Transverse colon (tissue), 4 donors: ENCODE data around the gene TEX26. TPM values are rescaled to one million over a fixed set of nuclear protein-coding genes. Genes with fewer than 3 reads are reported as not detected.

ENCODE experiments used
- DNase-seq: peaks from one replicate; pipeline ENCODE4 v3.0.0-alpha.2; 2019
- H3K27ac ChIP-seq, 4 donors: fragments of 200-600 bp; sonication (generic); 2 replicates each; pipeline ENCODE4 v1.5.1; 2016 to 2018; ENCODE audit warnings: inconsistent platforms in 4 of 4
- H3K27me3 ChIP-seq: fragments of 200-600 bp; sonication (generic); 2 replicates; pipeline ENCODE4 v1.5.1; 2017; ENCODE audit warnings: inconsistent platforms
- H3K36me3 ChIP-seq, 4 donors: fragments of 200-600 bp; sonication (generic); 2 replicates each; pipeline ENCODE4 v1.5.1; 2017 to 2019; ENCODE audit warnings: inconsistent platforms in 4 of 4
- H3K4me1 ChIP-seq, 4 donors: fragments of 200-600 bp; sonication (generic); 2 replicates each; pipeline ENCODE4 v1.5.1; 2017 to 2020; ENCODE audit warnings: inconsistent platforms in 4 of 4
- H3K4me3 ChIP-seq, 4 donors: fragments of 200-600 bp; sonication (generic); 1 replicate in 1 of 4; 2 replicates in 3 of 4; pipeline versions ENCODE4 v1.5.1 to v1.6.1; 2017 to 2019; ENCODE audit warnings: inconsistent platforms in 4 of 4
- H3K9me3 ChIP-seq, 2 donors: fragments of 200-600 bp; sonication (generic); 2 replicates each; pipeline ENCODE4 v1.5.1; 2017 to 2019; ENCODE audit warnings: inconsistent platforms in 2 of 2
- EP300 ChIP-seq: sonication (generic); formaldehyde crosslinking; IDR thresholded peaks from one replicate; pipeline ENCODE4 v1.6.1; 2017; ENCODE audit warnings: antibody characterized with exemption, low read depth
- POLR2A ChIP-seq: fragments of 450-650 bp; IDR thresholded peaks from one replicate; pipeline ENCODE4 v1.6.1; 2016; ENCODE audit warnings: antibody characterized with exemption, mild to moderate bottlenecking, moderate library complexity
- POLR2AphosphoS5 ChIP-seq, 3 donors: sonication (generic); formaldehyde crosslinking; IDR thresholded peaks; one replicate each; pipeline ENCODE4 v1.6.1; 2016; ENCODE audit warnings: antibody characterized with exemption in 3 of 3
- WGBS, 2 donors: methylation state at CpG; one replicate each; pipeline ENCODE4 v1.1.5; 2018; ENCODE audit warnings: low coverage in 1 of 2; 5-methylcytosine and 5-hydroxymethylcytosine counted together
- in situ Hi-C, 4 donors: fragments of 200-750 bp; cut with MboI; loops; one replicate each; pipeline versions ENCODE4 v1.15.0 to v1.15.1; 2017; ENCODE audit warnings: low sequenced_read_pairs in 3 of 4, low pct_ligation_motif_present in 1 of 4, low pct_unique_long_range_greater_than_20kb in 1 of 4
- intact Hi-C: fragments of 100-400 bp; cut with DNase I; formaldehyde crosslinking; loops from one replicate; pipeline ENCODE4 v1.15.1; 2023; ENCODE audit warnings: low total_unique reads
- total RNA-seq, 4 donors: library from RNA; depleted of rRNA; stranded (reverse); fragments of >200 nt; gene quantifications; one replicate each; pipeline ENCODE4 v1.1.0, GENCODE V29; 2016
- TF ChIP-seq, protein P1 (sequence below), 5 experiments: fragments of 200-600 bp in 3 of 5; fragments of 450-650 bp in 2 of 5; sonication (generic) in 3 of 5; IDR thresholded peaks; 1 replicate in 2 of 5; 2 replicates in 3 of 5; pipeline ENCODE4 v1.5.1; 2016 to 2017; ENCODE audit warnings: antibody characterized with exemption in 5 of 5, inconsistent platforms in 3 of 5, mild to moderate bottlenecking in 2 of 5, moderate library complexity in 1 of 5

The TEX26 gene
- total RNA-seq, 4 donors from 2014 or later, result not detected

DNA sequence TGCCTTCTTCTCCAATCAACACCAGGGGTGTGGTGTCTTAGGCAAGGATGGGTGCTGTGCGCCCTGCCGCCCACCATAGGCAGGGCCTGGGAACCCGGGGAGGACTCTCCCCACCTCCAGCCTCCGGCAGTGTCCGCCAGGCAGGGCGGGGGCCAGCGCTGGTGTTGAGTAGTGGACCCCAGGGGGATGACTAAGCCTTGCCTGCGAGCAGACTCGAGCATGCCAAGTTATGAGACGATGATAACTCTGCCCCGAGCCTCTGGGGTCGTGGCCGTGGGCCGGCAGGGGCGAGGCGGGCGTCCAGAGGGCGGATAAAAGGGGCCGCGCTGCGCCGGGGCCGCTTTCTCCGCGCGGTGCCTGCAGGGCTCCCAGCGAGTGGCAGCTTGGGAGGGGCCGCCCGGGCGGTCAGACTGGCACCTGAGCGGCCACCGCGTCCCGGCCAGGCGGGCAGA is 26.5 kb upstream of the TEX26 start, which contains the start of gene MEDAG:
Gene MEDAG, plus strand, starts transcription at position 340 of the 452 bp plus-strand sequence. CDS start 245 bp downstream, outside the sequence.
- TF ChIP-seq EP300 (no peak), POLR2AphosphoS5 (IDR thresholded peaks at IDR 0.05) (no peak), POLR2A (no peak)
- TF ChIP-seq, protein P1, sequence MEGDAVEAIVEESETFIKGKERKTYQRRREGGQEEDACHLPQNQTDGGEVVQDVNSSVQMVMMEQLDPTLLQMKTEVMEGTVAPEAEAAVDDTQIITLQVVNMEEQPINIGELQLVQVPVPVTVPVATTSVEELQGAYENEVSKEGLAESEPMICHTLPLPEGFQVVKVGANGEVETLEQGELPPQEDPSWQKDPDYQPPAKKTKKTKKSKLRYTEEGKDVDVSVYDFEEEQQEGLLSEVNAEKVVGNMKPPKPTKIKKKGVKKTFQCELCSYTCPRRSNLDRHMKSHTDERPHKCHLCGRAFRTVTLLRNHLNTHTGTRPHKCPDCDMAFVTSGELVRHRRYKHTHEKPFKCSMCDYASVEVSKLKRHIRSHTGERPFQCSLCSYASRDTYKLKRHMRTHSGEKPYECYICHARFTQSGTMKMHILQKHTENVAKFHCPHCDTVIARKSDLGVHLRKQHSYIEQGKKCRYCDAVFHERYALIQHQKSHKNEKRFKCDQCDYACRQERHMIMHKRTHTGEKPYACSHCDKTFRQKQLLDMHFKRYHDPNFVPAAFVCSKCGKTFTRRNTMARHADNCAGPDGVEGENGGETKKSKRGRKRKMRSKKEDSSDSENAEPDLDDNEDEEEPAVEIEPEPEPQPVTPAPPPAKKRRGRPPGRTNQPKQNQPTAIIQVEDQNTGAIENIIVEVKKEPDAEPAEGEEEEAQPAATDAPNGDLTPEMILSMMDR (IDR thresholded peaks at IDR 0.05), result no peak
- Histone ChIP-seq H3K4me3 (peak within 1 kb of the TSS in 3 of 4 donors; percentile 7 to 40 (median 32)), H3K9me3 (no peaks in the 10 kb centered on the region), H3K27ac (peak within 1 kb of the TSS; percentile 38 to 61 (median 42)), H3K4me1 (peaks cover 0 to 23% (median 4%) of the 10 kb centered on the region in 4 donors), H3K36me3 (no peaks in the 10 kb centered on the region), H3K27me3 (peaks cover 51% of the 10 kb centered on the region)
- in situ Hi-C loops (no loop called here), intact Hi-C loops (no loop called here)
- DNase-seq, result peak; percentile 17
- 22% methylated on average over 10 of the region's 35 CpGs; no CpG with 5 or more reads in 1 of the 2 donors for WGBS, 2 donors

DNA sequence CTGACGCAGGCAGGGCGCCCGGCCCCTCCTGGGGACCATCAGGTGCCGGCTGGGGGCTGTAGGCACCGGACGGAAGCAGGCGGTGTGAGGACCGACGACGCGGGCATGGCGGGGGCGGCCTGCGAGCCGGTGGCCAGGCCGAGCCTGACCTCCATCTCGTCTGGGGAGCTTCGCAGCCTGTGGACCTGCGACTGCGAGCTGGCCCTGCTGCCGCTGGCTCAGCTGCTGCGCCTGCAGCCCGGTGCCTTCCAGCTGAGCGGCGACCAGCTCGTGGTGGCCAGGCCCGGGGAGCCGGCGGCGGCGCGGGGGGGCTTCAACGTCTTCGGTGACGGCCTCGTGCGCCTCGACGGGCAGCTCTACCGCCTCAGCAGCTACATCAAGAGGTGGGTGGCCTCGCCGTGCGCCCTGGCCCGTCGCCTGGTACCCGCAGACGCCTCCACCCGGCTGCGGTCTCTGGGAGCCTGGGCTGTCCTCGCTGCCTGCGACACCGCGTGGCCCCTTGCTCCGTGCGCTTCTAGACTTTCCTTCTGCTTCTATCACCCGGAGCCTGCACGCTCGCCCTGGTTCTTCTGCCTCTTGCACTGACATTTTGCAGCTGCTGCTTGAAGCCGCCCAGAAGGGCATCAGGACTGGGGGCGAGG is 25.9 kb upstream of the TEX26 start:
- Histone ChIP-seq H3K9me3 (no peaks in the 10 kb centered on the region), H3K27ac (peak overlapping the region; percentile 38 to 61 (median 42)), H3K4me3 (peak overlapping the region in 3 of 4 donors; percentile 7 to 40 (median 32)), H3K36me3 (no peaks in the 10 kb centered on the region), H3K4me1 (peaks cover 0 to 23% (median 4%) of the 10 kb centered on the region in 4 donors), H3K27me3 (peaks cover 51% of the 10 kb centered on the region)
- TF ChIP-seq, protein P1 (IDR thresholded peaks at IDR 0.05), result no peak
- TF ChIP-seq POLR2AphosphoS5 (IDR thresholded peaks at IDR 0.05) (no peak), EP300 (no peak), POLR2A (no peak)
- no peak for DNase-seq
- in situ Hi-C loops, result no loop called here
- intact Hi-C loops, result no loop called here
- 20% methylated on average over 36 of the region's 60 CpGs; no CpG with 5 or more reads in 1 of the 2 donors for WGBS, 2 donors

DNA sequence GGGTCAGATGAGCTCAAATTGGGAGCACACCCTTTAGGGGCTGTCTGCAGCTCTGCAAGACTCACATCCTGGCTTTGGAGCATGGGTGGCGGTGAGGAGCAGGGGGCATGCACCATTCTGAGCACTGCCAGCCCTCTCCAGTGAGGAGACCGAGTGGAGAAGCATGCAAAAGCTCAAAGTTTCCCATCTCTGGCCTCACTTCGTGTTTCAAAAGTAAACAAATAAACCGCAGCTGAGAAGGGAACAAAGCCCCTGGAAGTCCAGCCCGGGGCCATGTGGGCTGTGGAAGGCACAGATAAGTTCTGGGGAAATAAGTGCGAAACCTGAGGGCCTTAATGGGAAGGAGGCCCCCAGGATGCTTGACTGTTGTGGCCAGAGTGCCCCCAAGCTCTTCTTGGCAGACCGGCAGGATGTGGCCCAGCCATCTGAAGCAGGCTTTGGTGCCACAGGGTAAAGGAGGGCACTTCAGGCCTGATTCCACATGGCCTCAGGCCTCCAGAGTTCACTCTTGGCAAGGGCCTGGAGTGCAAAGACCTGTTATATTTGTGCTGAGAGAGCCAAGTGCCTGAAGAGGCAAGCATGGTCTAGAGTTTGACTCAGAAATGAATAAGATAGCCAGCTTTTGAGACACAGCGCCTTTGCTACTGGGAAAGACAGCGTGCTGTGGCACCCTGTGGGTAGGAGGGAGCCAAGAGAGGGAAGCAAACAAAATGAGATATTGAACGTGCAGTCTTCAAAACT is 25.2 kb upstream of the TEX26 start:
- WGBS, 2 donors, result 64% methylated on average over 10 of the region's 10 CpGs; no CpG with 5 or more reads in 1 of the 2 donors
- peak overlapping the region; percentile 38 to 61 (median 42) for H3K27ac ChIP-seq
- no peaks in the 10 kb centered on the region for H3K9me3 ChIP-seq
- peaks cover 0 to 23% (median 4%) of the 10 kb centered on the region in 4 donors for H3K4me1 ChIP-seq
- no peaks in the 10 kb centered on the region for H3K36me3 ChIP-seq
- no peak for DNase-seq
- in situ Hi-C loops, result no loop called here
- no peak for TF ChIP-seq POLR2A
- H3K27me3 ChIP-seq, result peaks cover 51% of the 10 kb centered on the region
- H3K4me3 ChIP-seq, result peak overlapping the region in 3 of 4 donors; percentile 7 to 40 (median 32)
- intact Hi-C loops, result no loop called here

DNA sequence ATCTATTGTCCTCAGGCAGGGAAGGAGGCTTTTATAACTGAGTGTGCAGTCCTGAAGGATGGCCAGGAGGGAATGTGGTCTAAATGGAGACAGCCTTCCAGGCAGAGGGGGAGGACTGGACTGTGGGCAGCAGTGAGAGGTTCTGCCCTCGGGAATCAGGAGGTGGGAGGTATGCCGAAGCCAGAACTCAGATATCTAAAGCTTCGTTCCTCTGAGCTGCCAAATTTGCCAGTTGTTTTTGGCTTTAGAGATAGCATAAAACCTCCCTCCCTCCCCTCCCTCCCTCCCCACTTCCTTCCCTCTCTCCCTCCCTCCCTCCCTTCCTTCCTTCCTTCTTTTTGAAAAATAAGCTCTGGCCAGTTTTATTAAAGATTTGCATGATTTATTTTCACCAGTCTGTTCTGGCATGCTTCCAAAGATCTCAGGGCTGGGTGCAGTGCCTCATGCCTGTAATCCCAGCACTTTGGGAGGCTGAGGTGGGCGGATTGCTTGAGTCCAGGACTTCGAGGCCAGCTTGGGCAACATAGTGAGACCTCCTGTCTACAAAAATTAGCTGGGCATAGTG is 24.0 kb upstream of the TEX26 start:
- peak overlapping the region in 1 of 4 donors; percentile 40 for H3K4me3 ChIP-seq
- no peak for TF ChIP-seq POLR2A
- no peak for TF ChIP-seq POLR2AphosphoS5 (IDR thresholded peaks at IDR 0.05)
- TF ChIP-seq, protein P1 (IDR thresholded peaks at IDR 0.05), result no peak
- no peak for TF ChIP-seq EP300
- DNase-seq, result no peak
- no peaks in the 10 kb centered on the region for H3K9me3 ChIP-seq
- H3K27ac ChIP-seq, result no peak overlapping the region
- WGBS, 2 donors, result 14 to 43% methylated on average over 1 to 5 of the region's 5 CpGs
- peaks cover 51% of the 10 kb centered on the region for H3K27me3 ChIP-seq
- intact Hi-C loops (no loop called here), in situ Hi-C loops (no loop called here)
- H3K4me1 ChIP-seq, result peaks cover 0 to 23% (median 4%) of the 10 kb centered on the region in 4 donors
- no peaks in the 10 kb centered on the region for H3K36me3 ChIP-seq
